Body of pancreas (tissue), 4 donors: ENCODE results near the gene CARD19.

Source experiments
- POLR2A ChIP-seq, 3 donors: fragments of 450-650 bp; IDR thresholded peaks; one replicate each; pipeline ENCODE4 v1.6.1; 2016; ENCODE audit warnings: antibody characterized with exemption in 3 of 3, mild to moderate bottlenecking in 2 of 3
- TF ChIP-seq, protein P1 (sequence below), 7 experiments: fragments of 450-650 bp in 4 of 7; fragments of 200-600 bp in 3 of 7; sonication (generic) in 3 of 7; IDR thresholded peaks; one replicate each; pipeline ENCODE4 v1.5.1; 2016 to 2019; ENCODE audit warnings: antibody characterized with exemption in 7 of 7

DNA sequence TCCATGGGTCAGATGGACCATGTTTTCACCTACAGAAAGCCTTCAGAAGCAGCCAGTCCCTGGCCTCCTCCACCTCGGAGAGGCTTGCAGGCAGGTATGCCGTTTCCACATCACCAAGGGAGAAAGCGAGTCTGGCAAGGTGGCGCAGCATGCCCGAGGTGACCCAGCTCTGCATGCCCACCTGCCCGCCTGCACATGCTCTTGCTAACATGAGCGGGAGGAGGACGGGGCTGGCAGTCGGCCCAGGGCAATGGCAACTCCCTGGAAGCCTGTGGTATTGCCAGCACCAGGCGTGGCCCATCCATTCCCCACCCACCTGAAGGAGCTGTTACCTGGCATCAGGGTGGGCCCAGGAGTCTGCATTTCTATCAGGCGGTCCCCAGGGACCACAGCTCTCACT lies 41.3 kb downstream of the CARD19 start:
- TF ChIP-seq, protein P1, sequence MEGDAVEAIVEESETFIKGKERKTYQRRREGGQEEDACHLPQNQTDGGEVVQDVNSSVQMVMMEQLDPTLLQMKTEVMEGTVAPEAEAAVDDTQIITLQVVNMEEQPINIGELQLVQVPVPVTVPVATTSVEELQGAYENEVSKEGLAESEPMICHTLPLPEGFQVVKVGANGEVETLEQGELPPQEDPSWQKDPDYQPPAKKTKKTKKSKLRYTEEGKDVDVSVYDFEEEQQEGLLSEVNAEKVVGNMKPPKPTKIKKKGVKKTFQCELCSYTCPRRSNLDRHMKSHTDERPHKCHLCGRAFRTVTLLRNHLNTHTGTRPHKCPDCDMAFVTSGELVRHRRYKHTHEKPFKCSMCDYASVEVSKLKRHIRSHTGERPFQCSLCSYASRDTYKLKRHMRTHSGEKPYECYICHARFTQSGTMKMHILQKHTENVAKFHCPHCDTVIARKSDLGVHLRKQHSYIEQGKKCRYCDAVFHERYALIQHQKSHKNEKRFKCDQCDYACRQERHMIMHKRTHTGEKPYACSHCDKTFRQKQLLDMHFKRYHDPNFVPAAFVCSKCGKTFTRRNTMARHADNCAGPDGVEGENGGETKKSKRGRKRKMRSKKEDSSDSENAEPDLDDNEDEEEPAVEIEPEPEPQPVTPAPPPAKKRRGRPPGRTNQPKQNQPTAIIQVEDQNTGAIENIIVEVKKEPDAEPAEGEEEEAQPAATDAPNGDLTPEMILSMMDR (IDR thresholded peaks at IDR 0.05): no peak
- TF ChIP-seq POLR2A (IDR thresholded peaks at IDR 0.05): no peak
